A549 treated with DMSO at 1 μM for 4 hours (cell line): ENCODE data around the gene ZNF619. TPM values are rescaled to one million over a fixed set of nuclear protein-coding genes. Genes with fewer than 3 reads are reported as not detected.

ENCODE experiments used
- total RNA-seq: library from RNA; stranded (reverse); fragments of 200-300 nt; extraction: Qiagen RNA extraction; gene quantifications from 5 replicates; pipeline ENCODE4 v1.2.3, GENCODE V29; 2022; ENCODE audit warnings: low read depth

ZNF619 gene
- total RNA-seq, result 1.7 to 2.8 TPM (median 2.1 TPM) in 5 replicates

GRCh38 chr3:40476478-40477470 lies at the start of gene ZNF619:
Gene ZNF619 (plus strand): TSS chr3:40477122. CDS start chr3:40477980, 858 bp downstream.

GRCh38 chr3:40456940-40457823 lies 19.7 kb upstream of the ZNF619 start, which contains the start of gene RPL14:
Gene RPL14 (plus strand): TSS chr3:40457339. CDS start chr3:40457472, 133 bp downstream.

GRCh38 chr3:40505599-40506462 lies 28.9 kb downstream of the ZNF619 start, which contains the start of gene ZNF620:
Gene ZNF620 (plus strand): TSS chr3:40506039. CDS start chr3:40506353, 314 bp downstream.

GRCh38 chr3:40524568-40525285 lies 47.8 kb downstream of the ZNF619 start, which contains the start of gene ZNF621:
Gene ZNF621 (plus strand): TSS chr3:40524960. CDS start chr3:40525841, 881 bp downstream.

Other genes with a start within 250 kb of the ZNF619 start
- 51.9 to 65.2 TPM (median 62.0 TPM) in 5 replicates for gene EIF1B, start 167.4 kb upstream of the ZNF619 start, total RNA-seq
- 0.05 TPM in 1 of 5 replicates, not detected in the others for gene ENTPD3, start 89.9 kb upstream of the ZNF619 start, total RNA-seq
- gene RPL14, start 19.8 kb upstream of the ZNF619 start, total RNA-seq, result 740 to 776 TPM (median 756 TPM) in 5 replicates
- 0.81 to 1.9 TPM (median 1.7 TPM) in 5 replicates for gene ZNF620, start 28.9 kb downstream of the ZNF619 start, total RNA-seq
- 6.0 to 8.1 TPM (median 7.7 TPM) in 5 replicates for gene ZNF621, start 47.8 kb downstream of the ZNF619 start, total RNA-seq